Neuronal stem cell (in vitro differentiated cells): ENCODE measurements around the gene CD14.

Source experiments
- DNase-seq: peaks from one replicate; pipeline ENCODE4 v3.0.0-alpha.2; 2013; ENCODE audit warnings: low spot score
- H2AFZ ChIP-seq: one replicate; pipeline ENCODE4 v1.6.1; 2013; ENCODE audit warnings: mild to moderate bottlenecking, low read length, inconsistent platforms
- H2AK5ac ChIP-seq: 2 replicates; pipeline ENCODE4 v1.6.1; 2013; ENCODE audit warnings: low read depth, mild to moderate bottlenecking, inconsistent platforms, low read length, moderate library complexity, mixed read lengths
- H2BK120ac ChIP-seq: 2 replicates; pipeline ENCODE4 v1.6.1; 2013; ENCODE audit warnings: low read depth, mild to moderate bottlenecking, inconsistent platforms, low read length, moderate library complexity, mixed read lengths
- H2BK12ac ChIP-seq: one replicate; pipeline ENCODE4 v1.6.1; 2013; ENCODE audit warnings: low read length, inconsistent platforms
- H2BK15ac ChIP-seq: 2 replicates; pipeline ENCODE4 v1.6.1; 2013; ENCODE audit warnings: mild to moderate bottlenecking, low read length, inconsistent platforms, mixed read lengths
- H2BK5ac ChIP-seq: one replicate; pipeline ENCODE4 v1.6.1; 2013; ENCODE audit warnings: inconsistent platforms, mild to moderate bottlenecking, low read length, moderate library complexity
- H3K14ac ChIP-seq: one replicate; pipeline ENCODE4 v1.6.1; 2013; ENCODE audit warnings: low read length, inconsistent platforms
- H3K18ac ChIP-seq: 2 replicates; pipeline ENCODE4 v1.6.1; 2013; ENCODE audit warnings: low read length, inconsistent platforms
- H3K23ac ChIP-seq: 2 replicates; pipeline ENCODE4 v1.6.1; 2013; ENCODE audit warnings: low read depth, mild to moderate bottlenecking, mixed read lengths, low read length, inconsistent platforms; ENCODE audit not compliant: poor library complexity
- H3K27ac ChIP-seq: replicated peaks from 3 replicates; pipeline ENCODE4 v1.5.1; 2013; ENCODE audit warnings: low read length, inconsistent platforms
- H3K27me3 ChIP-seq, 3 experiments: 2 replicates each; pipeline ENCODE4 v1.6.1; 2013; ENCODE audit warnings: low read length in 3 of 3, mild to moderate bottlenecking in 2 of 3, inconsistent platforms in 1 of 3, low read depth in 1 of 3, mixed read lengths in 1 of 3, moderate library complexity in 1 of 3; ENCODE audit not compliant: control insufficient read depth in 3 of 3, insufficient read depth in 3 of 3
- H3K36me3 ChIP-seq, 2 donors: replicated peaks in 1 of 2; 2 replicates each; pipeline ENCODE4 v1.6.1; 2013; ENCODE audit warnings: low read length in 2 of 2; ENCODE audit not compliant: control insufficient read depth in 2 of 2, insufficient read depth in 2 of 2
- H3K4ac ChIP-seq: 2 replicates; pipeline ENCODE4 v1.6.1; 2013; ENCODE audit warnings: inconsistent platforms, mild to moderate bottlenecking, low read length, moderate library complexity
- H3K4me1 ChIP-seq, 2 donors: 1 replicate in 1 of 2; 2 replicates in 1 of 2; pipeline ENCODE4 v1.6.1; 2013; ENCODE audit warnings: low read length in 2 of 2, low read depth in 1 of 2; ENCODE audit not compliant: control insufficient read depth in 2 of 2, insufficient read depth in 1 of 2
- H3K4me2 ChIP-seq: one replicate; pipeline ENCODE4 v1.6.1; 2013; ENCODE audit warnings: mild to moderate bottlenecking, low read length, inconsistent platforms; ENCODE audit not compliant: insufficient read depth, poor library complexity, severe bottlenecking
- H3K4me3 ChIP-seq, 2 donors: 2 replicates each; pipeline ENCODE4 v1.5.1; 2013; ENCODE audit warnings: low read length in 2 of 2, mild to moderate bottlenecking in 2 of 2, inconsistent platforms in 1 of 2, moderate library complexity in 1 of 2
- H3K79me1 ChIP-seq: one replicate; pipeline ENCODE4 v1.6.1; 2013; ENCODE audit warnings: low read depth, mild to moderate bottlenecking, inconsistent platforms, low read length, moderate library complexity
- H3K9ac ChIP-seq: one replicate; pipeline ENCODE4 v1.6.1; 2013; ENCODE audit warnings: mild to moderate bottlenecking, low read depth, low read length, inconsistent platforms; ENCODE audit not compliant: poor library complexity
- H3K9me3 ChIP-seq, 2 donors: replicated peaks in 1 of 2; 2 replicates each; pipeline versions ENCODE3 to v1.6.1; 2013; ENCODE audit warnings: low read length in 2 of 2, mild to moderate bottlenecking in 2 of 2, inconsistent platforms in 1 of 2, low read depth in 1 of 2, mixed read lengths in 1 of 2, moderate library complexity in 1 of 2; ENCODE audit not compliant: control insufficient read depth in 2 of 2, insufficient read depth in 1 of 2
- H4K8ac ChIP-seq: one replicate; pipeline ENCODE4 v1.6.1; 2013; ENCODE audit warnings: low read depth, mild to moderate bottlenecking, inconsistent platforms, low read length, moderate library complexity
- H4K91ac ChIP-seq: one replicate; pipeline ENCODE4 v1.6.1; 2013; ENCODE audit warnings: low read length, low read depth, mild to moderate bottlenecking, inconsistent platforms; ENCODE audit not compliant: poor library complexity
- WGBS, 2 donors: extraction: QIAGEN DNeasy Blood & Tissue Kit; methylation state at CpG; one replicate each; pipeline ENCODE4 v1.1.7; 2013; ENCODE audit warnings: missing lambda C conversion rate in 2 of 2, mixed read lengths in 1 of 2; ENCODE audit not compliant: insufficient read length in 2 of 2, insufficient replicate concordance in 1 of 2; ENCODE audit errors: extremely low coverage in 2 of 2; 5-methylcytosine and 5-hydroxymethylcytosine counted together

CD14 gene

GRCh38 chr5:140658870-140659269 is 25.9 kb upstream of the CD14 start:
- no peak overlapping the region for H2BK15ac ChIP-seq
- no peak overlapping the region for H3K9ac ChIP-seq
- 100% methylated on average over 10 of the region's 17 CpGs; no CpG with 5 or more reads in 1 of the 2 donors for WGBS, 2 donors
- no peak overlapping the region for H2BK12ac ChIP-seq
- no peak overlapping the region for H3K4me3 ChIP-seq
- no peaks in the 10 kb centered on the region for H3K27me3 ChIP-seq
- no peak overlapping the region for H2AFZ ChIP-seq
- H3K4me2 ChIP-seq = no peak overlapping the region
- H2BK120ac ChIP-seq = no peak overlapping the region
- H4K91ac ChIP-seq = no peak overlapping the region
- H2BK5ac ChIP-seq = no peak overlapping the region
- no peak overlapping the region for H4K8ac ChIP-seq
- DNase-seq = no peak
- no peak overlapping the region for H3K4ac ChIP-seq
- H3K27ac ChIP-seq = no peak overlapping the region
- H3K14ac ChIP-seq = no peak overlapping the region
- peaks cover 45 to 96% of the 10 kb centered on the region in 2 donors for H3K36me3 ChIP-seq
- no peak overlapping the region for H2AK5ac ChIP-seq
- no peaks in the 10 kb centered on the region for H3K9me3 ChIP-seq
- H3K79me1 ChIP-seq = no peaks in the 10 kb centered on the region
- H3K4me1 ChIP-seq = no peaks in the 10 kb centered on the region
- H3K23ac ChIP-seq = no peak overlapping the region
- no peak overlapping the region for H3K18ac ChIP-seq

- H3K27me3 ChIP-seq = no peaks in the 10 kb centered on the region
- H3K79me1 ChIP-seq = peaks cover 10% of the 10 kb centered on the region
- H3K4me2 ChIP-seq = peak overlapping the region; percentile 72
- H2AFZ ChIP-seq = peak overlapping the region; percentile 85
- H3K9me3 ChIP-seq = no peaks in the 10 kb centered on the region
- H3K4me1 ChIP-seq = peaks cover 1 to 3% of the 10 kb centered on the region in 2 donors
- H2BK15ac ChIP-seq = no peak overlapping the region
- peaks cover 34 to 69% of the 10 kb centered on the region in 2 donors for H3K36me3 ChIP-seq
- H3K23ac ChIP-seq = peak overlapping the region; percentile 76
- H3K27ac ChIP-seq = no peak overlapping the region
- H3K4ac ChIP-seq = no peak overlapping the region
- no peak overlapping the region for H3K14ac ChIP-seq
- H2BK5ac ChIP-seq = no peak overlapping the region
- H3K9ac ChIP-seq = peak overlapping the region; percentile 99
- no CpG with 5 or more reads among the region's 27 CpGs for WGBS, 2 donors
- no peak overlapping the region for H2BK12ac ChIP-seq
- DNase-seq = no peak
- no peak overlapping the region for H4K91ac ChIP-seq
- H2AK5ac ChIP-seq = no peak overlapping the region
- peak overlapping the region; percentile 60 to 95 for H3K4me3 ChIP-seq
- no peak overlapping the region for H4K8ac ChIP-seq
- no peak overlapping the region for H2BK120ac ChIP-seq
- peak overlapping the region; percentile 91 for H3K18ac ChIP-seq
Measured at GRCh38 chr5:140647042-140647419, 14.1 kb upstream of the CD14 start.

GRCh38 chr5:140642718-140643117 is 9.7 kb upstream of the CD14 start:
- Histone ChIP-seq H4K91ac (no peak overlapping the region), H3K79me1 (peaks cover 11% of the 10 kb centered on the region), H3K4me3 (no peak overlapping the region), H3K14ac (no peak overlapping the region), H2AFZ (no peak overlapping the region), H2BK15ac (no peak overlapping the region), H3K23ac (no peak overlapping the region), H3K9me3 (no peaks in the 10 kb centered on the region), H3K27ac (no peak overlapping the region), H3K27me3 (no peaks in the 10 kb centered on the region), H2BK120ac (no peak overlapping the region), H4K8ac (no peak overlapping the region), H3K4me1 (peaks cover 5 to 6% of the 10 kb centered on the region in 2 donors), H3K4me2 (no peak overlapping the region), H2BK5ac (no peak overlapping the region), H3K9ac (no peak overlapping the region), H3K36me3 (peaks cover 38 to 55% of the 10 kb centered on the region in 2 donors), H3K18ac (no peak overlapping the region), H3K4ac (no peak overlapping the region), H2AK5ac (no peak overlapping the region), H2BK12ac (no peak overlapping the region)
- no CpG with 5 or more reads among the region's 3 CpGs for WGBS, 2 donors
- no peak for DNase-seq

- no peak overlapping the region for H2AK5ac ChIP-seq
- no peak overlapping the region for H2BK12ac ChIP-seq
- H3K27me3 ChIP-seq = no peaks in the 10 kb centered on the region
- no peak overlapping the region for H2BK120ac ChIP-seq
- no peak overlapping the region for H2AFZ ChIP-seq
- peaks cover 3 to 5% of the 10 kb centered on the region in 2 donors for H3K4me1 ChIP-seq
- no peak overlapping the region for H3K27ac ChIP-seq
- no peak overlapping the region for H3K4me3 ChIP-seq
- no peak overlapping the region for H3K4me2 ChIP-seq
- H3K79me1 ChIP-seq = peaks cover 8% of the 10 kb centered on the region
- no peak overlapping the region for H3K4ac ChIP-seq
- no peak overlapping the region for H3K18ac ChIP-seq
- H3K9me3 ChIP-seq = peaks cover 0 to 1% of the 10 kb centered on the region in 2 donors
- H2BK15ac ChIP-seq = no peak overlapping the region
- no peak overlapping the region for H3K14ac ChIP-seq
- H4K8ac ChIP-seq = no peak overlapping the region
- WGBS, 2 donors = no CpG with 5 or more reads among the region's 8 CpGs
- H4K91ac ChIP-seq = no peak overlapping the region
- no peak overlapping the region for H3K23ac ChIP-seq
- no peak overlapping the region for H2BK5ac ChIP-seq
- peaks cover 38 to 55% of the 10 kb centered on the region in 2 donors for H3K36me3 ChIP-seq
- peak overlapping the region; percentile 25 for H3K9ac ChIP-seq
- DNase-seq = no peak
Measured at GRCh38 chr5:140641716-140642115, 8.7 kb upstream of the CD14 start.
